ENCODE results near the gene PTPN14. TPM values are rescaled to one million over a fixed set of nuclear protein-coding genes. Genes with fewer than 3 reads are reported as not detected.

PTPN14 gene
- total and polyA plus RNA-seq, 12 donors, result 5.0 to 71.6 (median 42.3) TPM

- H3K4me3 ChIP-seq, result no peak overlapping the region
- H3K9me3 ChIP-seq, result no peaks in the 10 kb centered on the region
- H3K36me3 ChIP-seq, result peaks cover 0 to 77% (median 7%) of the 10 kb centered on the region in 9 donors
- peaks cover 0 to 41% (median 26%) of the 10 kb centered on the region in 9 donors for H3K4me1 ChIP-seq
- TF ChIP-seq, protein P1, sequence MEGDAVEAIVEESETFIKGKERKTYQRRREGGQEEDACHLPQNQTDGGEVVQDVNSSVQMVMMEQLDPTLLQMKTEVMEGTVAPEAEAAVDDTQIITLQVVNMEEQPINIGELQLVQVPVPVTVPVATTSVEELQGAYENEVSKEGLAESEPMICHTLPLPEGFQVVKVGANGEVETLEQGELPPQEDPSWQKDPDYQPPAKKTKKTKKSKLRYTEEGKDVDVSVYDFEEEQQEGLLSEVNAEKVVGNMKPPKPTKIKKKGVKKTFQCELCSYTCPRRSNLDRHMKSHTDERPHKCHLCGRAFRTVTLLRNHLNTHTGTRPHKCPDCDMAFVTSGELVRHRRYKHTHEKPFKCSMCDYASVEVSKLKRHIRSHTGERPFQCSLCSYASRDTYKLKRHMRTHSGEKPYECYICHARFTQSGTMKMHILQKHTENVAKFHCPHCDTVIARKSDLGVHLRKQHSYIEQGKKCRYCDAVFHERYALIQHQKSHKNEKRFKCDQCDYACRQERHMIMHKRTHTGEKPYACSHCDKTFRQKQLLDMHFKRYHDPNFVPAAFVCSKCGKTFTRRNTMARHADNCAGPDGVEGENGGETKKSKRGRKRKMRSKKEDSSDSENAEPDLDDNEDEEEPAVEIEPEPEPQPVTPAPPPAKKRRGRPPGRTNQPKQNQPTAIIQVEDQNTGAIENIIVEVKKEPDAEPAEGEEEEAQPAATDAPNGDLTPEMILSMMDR (IDR thresholded peaks at IDR 0.05), result no peak
- intact Hi-C loops (cut with DNase I), result no loop called here
- no peak for ATAC-seq
- H3K27me3 ChIP-seq, result no peaks in the 10 kb centered on the region
- WGBS, 2 donors, result 82 to 91% methylated on average over 8 of the region's 8 CpGs
- peak overlapping the region in 1 of 10 donors; percentile 39 for H3K27ac ChIP-seq
- DNase-seq, result no peak
Observed at GRCh38 chr1:214369364-214369763, 182.0 kb downstream of the PTPN14 start.

- 96 to 99% methylated on average over 5 of the region's 5 CpGs for WGBS, 2 donors
- Histone ChIP-seq H3K27ac (no peak overlapping the region), H3K27me3 (no peaks in the 10 kb centered on the region), H3K9me3 (no peaks in the 10 kb centered on the region), H3K4me3 (no peak overlapping the region), H3K36me3 (peaks cover 0 to 82% (median 7%) of the 10 kb centered on the region in 9 donors), H3K4me1 (peaks cover 0 to 52% (median 39%) of the 10 kb centered on the region in 9 donors)
- TF ChIP-seq, protein P1 (IDR thresholded peaks at IDR 0.05), result no peak
- no peak for DNase-seq
- ATAC-seq, result no peak
- intact Hi-C loops (cut with DNase I), result no loop called here
Observed at GRCh38 chr1:214367841-214368240, 183.6 kb downstream of the PTPN14 start.

GRCh38 chr1:214364786-214365295, 186.6 kb downstream of the PTPN14 start:
- 74 to 81% methylated on average over 4 of the region's 4 CpGs for WGBS, 2 donors
- H3K27ac ChIP-seq, result peak overlapping the region in 2 of 10 donors; percentile 9 to 58

DNA sequence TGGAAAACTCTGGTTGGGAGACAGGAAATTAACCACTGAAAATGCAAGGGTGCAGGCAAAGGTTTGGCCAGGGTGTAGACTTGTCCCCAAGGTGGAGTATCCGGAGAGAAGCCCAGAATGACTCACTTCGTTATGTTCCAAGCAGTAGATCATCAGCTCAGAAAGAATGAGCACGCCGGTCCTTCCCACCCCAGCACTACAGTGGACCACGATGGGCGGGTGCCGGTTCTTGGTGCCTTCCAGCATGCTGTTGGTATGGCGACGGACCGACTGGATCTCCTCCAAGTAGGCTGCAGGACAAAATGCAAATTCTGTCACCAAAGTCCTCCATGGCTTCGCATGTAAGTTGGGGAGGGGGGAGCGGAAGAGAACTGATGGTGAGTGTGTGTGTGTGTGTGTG, 187.0 kb downstream of the PTPN14 start:
- TF ChIP-seq, protein P1 (IDR thresholded peaks at IDR 0.05), result no peak
- H3K4me1 ChIP-seq, result peaks cover 6 to 52% (median 40%) of the 10 kb centered on the region in 9 donors
- peak overlapping the region in 4 of 10 donors; percentile 40 to 93 (median 88) for H3K27ac ChIP-seq
- peak; percentile 46 to 55 for DNase-seq
- no peaks in the 10 kb centered on the region for H3K9me3 ChIP-seq
- peaks cover 0 to 77% (median 7%) of the 10 kb centered on the region in 9 donors for H3K36me3 ChIP-seq
- no peaks in the 10 kb centered on the region for H3K27me3 ChIP-seq
- H3K4me3 ChIP-seq, result no peak overlapping the region
- 69 to 78% methylated on average over 12 of the region's 12 CpGs for WGBS, 2 donors
- ATAC-seq, result peak; percentile 37 to 65 (median 57)
- intact Hi-C loops (cut with DNase I), result no loop called here

More at GRCh38 chr1:214364786-214365295, 186.6 kb downstream of the PTPN14 start:
- Histone ChIP-seq H3K4me1 (peaks cover 6 to 52% (median 40%) of the 10 kb centered on the region in 9 donors), H3K4me3 (no peak overlapping the region), H3K9me3 (no peaks in the 10 kb centered on the region), H3K27me3 (no peaks in the 10 kb centered on the region), H3K36me3 (peaks cover 0 to 77% (median 7%) of the 10 kb centered on the region in 9 donors)
- intact Hi-C loops (cut with DNase I), result no loop called here
- TF ChIP-seq, protein P1 (IDR thresholded peaks at IDR 0.05), result no peak
- DNase-seq (no peak), ATAC-seq (no peak)
